ENCODE results near the gene CDC5L. TPM values are rescaled to one million over a fixed set of nuclear protein-coding genes. Genes with fewer than 3 reads are reported as not detected.

The CDC5L gene
- total and polyA plus RNA-seq, 8 donors, result 16.5 to 38.0 (median 35.5) TPM

- Histone ChIP-seq H3K27ac (no peak overlapping the region), H3K4me3 (no peak overlapping the region), H3K36me3 (no peaks in the 10 kb centered on the region), H3K27me3 (peaks cover 0 to 3% of the 10 kb centered on the region in 2 donors), H3K9me3 (no peaks in the 10 kb centered on the region), H3K4me1 (no peaks in the 10 kb centered on the region)
- no peak for ATAC-seq
- intact Hi-C loops (cut with DNase I), result no loop called here
- no peak for DNase-seq
- TF ChIP-seq, protein P1, sequence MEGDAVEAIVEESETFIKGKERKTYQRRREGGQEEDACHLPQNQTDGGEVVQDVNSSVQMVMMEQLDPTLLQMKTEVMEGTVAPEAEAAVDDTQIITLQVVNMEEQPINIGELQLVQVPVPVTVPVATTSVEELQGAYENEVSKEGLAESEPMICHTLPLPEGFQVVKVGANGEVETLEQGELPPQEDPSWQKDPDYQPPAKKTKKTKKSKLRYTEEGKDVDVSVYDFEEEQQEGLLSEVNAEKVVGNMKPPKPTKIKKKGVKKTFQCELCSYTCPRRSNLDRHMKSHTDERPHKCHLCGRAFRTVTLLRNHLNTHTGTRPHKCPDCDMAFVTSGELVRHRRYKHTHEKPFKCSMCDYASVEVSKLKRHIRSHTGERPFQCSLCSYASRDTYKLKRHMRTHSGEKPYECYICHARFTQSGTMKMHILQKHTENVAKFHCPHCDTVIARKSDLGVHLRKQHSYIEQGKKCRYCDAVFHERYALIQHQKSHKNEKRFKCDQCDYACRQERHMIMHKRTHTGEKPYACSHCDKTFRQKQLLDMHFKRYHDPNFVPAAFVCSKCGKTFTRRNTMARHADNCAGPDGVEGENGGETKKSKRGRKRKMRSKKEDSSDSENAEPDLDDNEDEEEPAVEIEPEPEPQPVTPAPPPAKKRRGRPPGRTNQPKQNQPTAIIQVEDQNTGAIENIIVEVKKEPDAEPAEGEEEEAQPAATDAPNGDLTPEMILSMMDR (IDR thresholded peaks at IDR 0.05), result no peak
Measured at GRCh38 chr6:44499609-44500008, 112.1 kb downstream of the CDC5L start.

Small RNAs within 50 kb of the gene (microRNA-seq; reads per million reads assigned to microRNA genes)
- 0 reads per million in 2 donors for gene MIR4642

Other genes with a start within 250 kb of the CDC5L start
- under 1 TPM; 0.23 to 0.29 TPM for gene CAPN11, start 228.9 kb upstream of the CDC5L start, total RNA-seq
- under 1 TPM in 5 of 6 donors, not detected in 1; 0.10 to 0.28 (median 0.16) TPM for gene CAPN11, start 228.9 kb upstream of the CDC5L start, polyA plus RNA-seq (ENCODE audit: insufficient read length in 6 of 6)
- under 1 TPM in 1 of 2 donors, not detected in 1; 0.34 TPM for gene MYMX, start 170.8 kb upstream of the CDC5L start, total RNA-seq
- gene MYMX, start 170.8 kb upstream of the CDC5L start, polyA plus RNA-seq (ENCODE audit: insufficient read length in 6 of 6), result under 1 TPM in 5 of 6 donors, not detected in 1; 0.21 to 0.79 (median 0.32) TPM
- 10 to 100 TPM; 46.8 to 48.2 TPM for gene SLC29A1, start 164.1 kb upstream of the CDC5L start, total RNA-seq
- 10 to 100 TPM; 22.4 to 31.9 (median 26.6) TPM for gene SLC29A1, start 164.1 kb upstream of the CDC5L start, polyA plus RNA-seq (ENCODE audit: insufficient read length in 6 of 6)
- 100 to 1,000 TPM; 726 to 810 TPM for gene HSP90AB1, start 140.6 kb upstream of the CDC5L start, total RNA-seq
- 1,000 to 10,000 TPM; 1,163 to 1,444 (median 1,283) TPM for gene HSP90AB1, start 140.6 kb upstream of the CDC5L start, polyA plus RNA-seq (ENCODE audit: insufficient read length in 6 of 6)
- gene SLC35B2, start 130.2 kb upstream of the CDC5L start, total RNA-seq, result 10 to 100 TPM; 43.7 to 50.0 TPM
- gene SLC35B2, start 130.2 kb upstream of the CDC5L start, polyA plus RNA-seq (ENCODE audit: insufficient read length in 6 of 6), result 10 to 100 TPM; 38.7 to 50.3 (median 43.0) TPM
- 10 to 100 TPM; 12.1 to 19.3 TPM for gene NFKBIE, start 122.2 kb upstream of the CDC5L start, total RNA-seq
- 1 to 10 TPM; 7.5 to 9.2 (median 8.7) TPM for gene NFKBIE, start 122.2 kb upstream of the CDC5L start, polyA plus RNA-seq (ENCODE audit: insufficient read length in 6 of 6)
- not detected for gene TMEM151B, start 117.3 kb upstream of the CDC5L start, total RNA-seq
- 1 to 10 TPM in 1 of 6 donors, under 1 TPM in 5; 0.70 to 1.2 (median 0.87) TPM for gene TMEM151B, start 117.3 kb upstream of the CDC5L start, polyA plus RNA-seq (ENCODE audit: insufficient read length in 6 of 6)
- 10 to 100 TPM; 10.8 to 13.5 TPM for gene AARS2, start 74.4 kb upstream of the CDC5L start, total RNA-seq
- gene AARS2, start 74.4 kb upstream of the CDC5L start, polyA plus RNA-seq (ENCODE audit: insufficient read length in 6 of 6), result 10 to 100 TPM; 15.8 to 18.8 (median 16.7) TPM
- under 1 TPM in 1 of 2 donors, not detected in 1; 0.45 TPM for gene SPATS1, start 45.1 kb upstream of the CDC5L start, total RNA-seq
- 1 to 10 TPM in 1 of 6 donors, under 1 TPM in 4, not detected in 1; 0.31 to 1.2 (median 0.38) TPM for gene SPATS1, start 45.1 kb upstream of the CDC5L start, polyA plus RNA-seq (ENCODE audit: insufficient read length in 6 of 6)

Measured in left lung (tissue), 10 donors.